Measurements from ENCODE around the gene NLRX1.
"Not testable (repeated sequence)": the region's sequence is repeated elsewhere in the genome, so short reads cannot be mapped to it uniquely, and the experiment has no call there.

NLRX1 gene

DNA sequence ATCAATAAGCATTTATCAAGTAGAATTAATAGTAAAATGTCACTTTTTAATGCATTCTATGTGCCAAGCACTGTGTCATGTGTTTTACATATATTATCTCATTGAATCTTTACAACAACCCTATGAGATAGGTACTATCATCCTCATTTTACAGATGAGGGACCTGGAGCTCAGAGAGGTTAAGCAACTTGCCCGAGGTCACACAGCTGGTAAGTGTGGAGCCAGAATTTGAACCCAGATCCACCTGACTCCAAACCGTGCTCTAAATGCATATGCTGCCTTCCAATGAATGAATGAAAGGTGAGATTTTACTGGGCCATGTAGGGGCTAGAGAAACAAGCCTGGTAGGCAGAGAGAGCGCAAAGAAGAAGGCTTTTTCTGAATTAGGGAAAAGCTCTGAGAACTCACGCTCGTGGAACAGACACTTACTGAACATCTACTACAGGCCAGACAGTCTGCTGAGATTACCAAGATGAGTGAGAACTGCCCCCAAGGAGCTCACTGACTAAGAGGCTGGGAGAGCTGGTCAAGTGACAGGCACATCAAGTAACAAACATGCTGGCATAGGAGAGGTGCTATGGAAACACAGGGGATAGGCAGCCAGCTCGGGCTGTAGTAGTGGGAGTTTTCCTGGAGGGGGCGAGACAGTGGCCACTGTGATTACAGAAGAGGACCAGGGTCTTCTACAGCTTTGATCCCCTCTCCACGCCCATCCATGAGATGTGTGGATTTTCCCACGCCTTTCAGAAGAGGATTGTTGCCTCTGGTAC lies 15.3 kb upstream of the NLRX1 start:
- DNase-seq (ENCODE audit: low read depth): no peak

DNA sequence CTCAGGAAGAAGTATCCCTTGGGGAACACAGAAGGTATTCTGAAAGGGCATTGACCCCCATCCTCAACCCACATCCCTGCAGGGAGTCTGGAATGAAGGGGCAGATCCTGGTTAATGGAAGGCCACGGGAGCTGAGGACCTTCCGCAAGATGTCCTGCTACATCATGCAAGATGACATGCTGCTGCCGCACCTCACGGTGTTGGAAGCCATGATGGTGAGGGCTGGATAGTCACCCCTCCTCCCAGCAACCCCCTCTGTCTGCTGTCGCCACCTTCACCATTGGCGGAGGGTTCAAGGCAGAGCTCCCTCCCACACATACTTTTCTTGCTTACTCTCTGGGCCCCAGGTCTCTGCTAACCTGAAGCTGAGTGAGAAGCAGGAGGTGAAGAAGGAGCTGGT lies 14.3 kb upstream of the NLRX1 start:
- no peak for DNase-seq (ENCODE audit: low read depth)

DNA sequence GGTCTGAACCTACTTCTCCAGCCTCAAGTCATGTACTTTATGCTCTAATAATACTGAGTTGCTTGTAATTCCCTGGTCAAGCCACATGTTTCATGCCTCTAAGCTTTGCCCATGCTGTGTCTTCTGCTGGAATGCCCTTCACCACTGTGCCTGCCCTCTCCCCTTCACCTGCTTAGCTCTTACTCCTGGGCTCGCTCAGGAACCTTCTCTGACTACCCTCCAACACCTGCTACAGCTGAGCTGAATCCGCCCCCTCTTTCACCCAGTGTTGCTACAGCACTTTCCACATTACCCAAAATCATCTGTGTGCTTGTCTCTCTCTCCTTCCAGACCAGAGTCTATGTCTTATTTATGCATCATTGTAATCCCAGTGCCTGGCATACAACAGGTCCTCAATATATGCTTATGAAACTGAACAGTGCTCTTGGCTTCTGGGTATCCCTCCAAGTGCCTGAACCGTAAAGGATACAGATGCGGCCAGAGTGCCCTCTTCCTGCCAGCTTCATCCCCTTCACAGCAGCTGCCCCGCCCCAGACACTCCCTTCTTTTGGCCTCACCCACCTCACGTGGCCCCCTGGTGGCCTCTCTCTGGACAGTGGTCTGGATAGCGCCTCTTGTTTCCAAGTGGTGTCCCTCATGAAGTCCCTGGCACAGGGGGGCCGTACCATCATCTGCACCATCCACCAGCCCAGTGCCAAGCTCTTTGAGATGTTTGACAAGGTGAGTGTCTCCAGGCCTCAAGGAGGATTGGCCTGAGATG lies 12.6 kb upstream of the NLRX1 start:
- no peak for DNase-seq (ENCODE audit: low read depth)

DNA sequence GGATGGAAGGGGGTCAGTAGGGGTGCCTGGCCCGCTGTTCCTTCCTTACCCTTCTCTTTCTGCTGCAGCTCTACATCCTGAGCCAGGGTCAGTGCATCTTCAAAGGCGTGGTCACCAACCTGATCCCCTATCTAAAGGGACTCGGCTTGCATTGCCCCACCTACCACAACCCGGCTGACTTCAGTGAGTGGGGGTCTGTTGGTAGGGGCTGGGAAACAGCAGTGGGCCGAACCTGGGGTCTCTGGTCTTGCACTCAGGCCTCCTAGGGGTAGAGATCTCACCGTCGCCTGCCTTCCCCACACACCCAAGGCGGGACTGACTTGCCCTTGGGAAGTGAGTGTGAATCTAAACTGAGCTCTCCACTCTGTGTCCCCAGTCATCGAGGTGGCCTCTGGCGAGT lies 12.0 kb upstream of the NLRX1 start:
- no peak for DNase-seq (ENCODE audit: low read depth)

DNA sequence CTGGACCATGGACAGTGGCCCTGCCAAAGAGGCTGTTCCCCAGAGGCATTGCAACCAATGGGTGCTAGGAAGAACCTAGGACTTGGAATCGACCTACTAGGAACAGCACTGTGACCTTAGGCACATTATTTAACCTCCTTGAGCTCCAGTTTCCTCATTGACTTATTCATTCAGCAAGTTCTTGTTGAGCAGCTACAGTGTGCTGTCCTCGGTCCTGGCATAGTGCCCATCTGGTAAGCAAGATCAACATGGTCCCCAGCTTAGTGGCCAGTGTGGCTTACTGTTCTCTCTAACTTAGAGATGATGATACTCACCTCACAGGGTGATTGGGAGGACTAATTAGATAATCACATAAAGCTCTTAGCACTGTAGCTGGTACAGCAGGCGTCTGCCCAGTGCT lies 11.5 kb upstream of the NLRX1 start:
- no peak for DNase-seq (ENCODE audit: low read depth)

DNA sequence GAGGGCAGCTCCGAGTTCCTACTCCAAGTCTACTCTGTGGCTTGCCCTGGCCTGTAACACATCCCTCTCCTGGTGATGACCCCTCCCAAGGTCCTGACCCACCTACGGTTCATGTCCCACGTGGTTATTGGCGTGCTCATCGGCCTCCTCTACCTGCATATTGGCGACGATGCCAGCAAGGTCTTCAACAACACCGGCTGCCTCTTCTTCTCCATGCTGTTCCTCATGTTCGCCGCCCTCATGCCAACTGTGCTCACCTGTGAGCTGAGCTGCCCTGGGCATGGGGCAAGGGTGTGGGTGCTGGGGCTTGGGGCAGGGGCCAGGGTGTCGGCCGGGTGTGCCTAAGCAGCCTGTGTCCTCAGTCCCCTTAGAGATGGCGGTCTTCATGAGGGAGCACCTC lies 10.1 kb upstream of the NLRX1 start:
- DNase-seq (ENCODE audit: low read depth): no peak

DNA sequence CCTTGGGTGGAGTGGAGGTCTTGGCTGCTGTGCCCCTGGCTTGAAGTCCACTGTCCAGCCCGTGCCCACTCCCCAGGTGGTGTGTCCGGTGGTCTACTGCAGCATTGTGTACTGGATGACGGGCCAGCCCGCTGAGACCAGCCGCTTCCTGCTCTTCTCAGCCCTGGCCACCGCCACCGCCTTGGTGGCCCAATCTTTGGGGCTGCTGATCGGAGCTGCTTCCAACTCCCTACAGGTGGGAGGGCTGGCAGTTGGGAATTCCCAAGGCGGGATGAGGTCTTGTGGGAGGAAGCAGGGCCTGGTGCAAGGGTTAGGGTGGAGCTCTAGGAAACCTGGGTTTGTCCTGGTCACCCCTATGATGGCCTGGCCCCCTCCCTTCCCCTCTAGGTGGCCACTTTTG lies 8.4 kb upstream of the NLRX1 start:
- no peak for DNase-seq (ENCODE audit: low read depth)

DNA sequence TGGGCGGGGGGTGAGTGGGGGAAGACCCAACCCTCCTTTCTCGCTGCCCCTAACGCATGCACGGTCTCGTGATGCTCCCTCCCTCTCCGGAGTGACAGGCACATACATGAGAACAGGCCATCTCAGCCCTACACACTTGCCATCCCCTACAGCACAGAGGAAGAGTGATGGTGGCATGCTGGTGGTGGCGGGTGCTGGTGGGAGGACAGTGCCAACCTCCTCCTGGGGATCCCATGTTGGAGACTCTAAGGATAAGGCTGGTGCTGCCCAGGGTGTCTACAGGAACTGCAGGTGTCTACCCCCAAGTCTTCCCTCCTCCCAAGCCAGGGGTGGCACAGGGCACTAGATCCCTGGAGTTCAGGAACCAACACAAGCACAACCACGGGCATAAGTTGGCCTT lies 6.7 kb upstream of the NLRX1 start:
- no peak for DNase-seq (ENCODE audit: low read depth)

DNA sequence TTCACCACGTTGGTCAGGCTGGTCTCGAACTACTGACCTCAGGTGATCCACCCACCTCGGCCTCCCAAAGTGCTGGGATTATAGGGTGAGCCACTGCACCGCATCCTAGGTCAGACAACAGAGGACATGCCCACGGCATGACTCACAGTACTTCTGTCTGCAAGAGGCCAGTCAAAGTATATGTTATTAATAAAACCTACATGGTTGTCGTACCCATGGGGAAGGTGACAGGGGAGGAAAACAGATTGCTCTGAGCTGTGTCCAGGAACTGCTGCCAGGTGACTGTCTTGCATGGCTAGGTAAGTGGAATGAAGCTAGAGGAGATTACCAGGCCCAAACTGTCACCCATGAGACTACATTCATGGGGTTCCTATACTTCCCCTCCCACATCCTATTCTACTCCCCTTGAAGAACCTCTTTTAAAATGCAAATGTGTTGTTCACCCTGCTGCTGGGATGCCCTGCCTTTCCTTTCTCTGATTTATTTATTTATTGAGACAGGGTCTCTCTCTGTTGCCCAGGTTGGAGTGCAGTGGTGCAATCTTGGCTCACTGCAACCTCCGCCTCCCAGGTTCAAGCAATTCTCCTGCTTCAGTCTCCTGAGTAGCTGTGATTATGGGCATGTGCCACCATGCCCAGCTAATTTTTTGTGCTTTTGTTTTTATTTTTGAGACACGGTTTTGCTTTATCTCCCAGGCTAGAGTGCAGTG lies 2.0 kb upstream of the NLRX1 start:
- peak; percentile 79 for DNase-seq (ENCODE audit: low read depth)

DNA sequence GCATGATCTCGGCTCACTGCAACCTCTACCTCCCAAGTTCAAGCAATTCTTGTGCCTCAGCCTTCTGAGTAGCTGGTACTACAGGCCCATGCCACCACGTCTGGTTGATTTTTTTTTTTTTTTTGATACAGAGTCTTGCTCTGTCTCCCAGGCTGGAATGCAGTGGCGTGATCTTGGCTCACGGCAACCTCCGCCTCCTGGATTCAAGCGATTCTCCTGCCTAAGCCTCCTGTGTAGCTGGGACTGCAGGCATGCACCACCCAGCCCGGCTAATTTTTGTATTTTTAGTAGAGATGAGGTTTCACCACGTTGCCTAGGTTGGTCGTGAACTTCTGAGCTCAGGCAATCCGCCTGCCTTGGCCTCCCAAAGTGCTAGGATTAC lies 1.5 kb upstream of the NLRX1 start:
- DNase-seq (ENCODE audit: low read depth): not testable (repeated sequence)

DNA sequence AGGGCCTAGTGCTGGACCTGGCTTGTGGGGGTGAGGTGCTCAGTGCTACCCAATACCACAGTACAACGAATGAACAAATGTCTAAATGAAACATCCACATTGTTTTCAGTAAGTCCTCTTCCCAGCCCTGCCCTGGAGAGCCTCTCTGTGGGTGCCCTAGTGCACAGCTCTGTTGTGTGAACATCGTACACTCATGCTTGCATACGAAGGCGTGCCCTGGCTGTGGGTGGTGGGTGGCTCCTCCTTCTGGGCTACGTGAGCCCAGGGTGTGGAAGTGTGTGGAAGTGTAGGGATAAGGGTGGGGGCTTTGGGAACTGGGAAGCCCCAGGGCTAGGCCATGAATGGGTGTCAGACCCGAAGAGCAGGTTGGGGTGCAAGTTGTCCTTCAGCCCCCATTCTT lies 592 bp upstream of the NLRX1 start:
- DNase-seq (ENCODE audit: low read depth): peak; percentile 26

DNA sequence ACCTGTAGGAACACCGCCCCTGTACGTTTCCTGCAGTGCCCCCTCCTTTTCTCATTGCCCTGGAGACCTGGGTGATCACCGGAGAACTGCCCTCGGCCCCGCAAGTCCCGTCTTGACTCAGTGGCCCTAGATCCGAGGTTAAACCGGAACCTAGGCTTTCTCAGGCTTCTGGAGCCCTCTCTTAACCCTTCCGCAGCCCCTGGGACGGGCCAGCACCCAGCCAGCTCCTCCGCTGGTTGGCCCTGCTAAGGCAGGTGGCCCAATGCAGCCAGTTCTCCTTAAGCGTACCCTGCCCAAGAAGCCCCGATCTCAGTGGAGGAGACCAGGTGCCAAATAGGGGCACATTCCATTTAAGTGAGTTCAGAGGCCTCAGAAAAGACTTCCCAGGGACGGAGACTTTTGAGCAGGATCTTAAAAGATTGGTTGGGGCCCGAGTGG lies 776 bp downstream of the NLRX1 start:
- peak; percentile 43 for DNase-seq (ENCODE audit: low read depth)

DNA sequence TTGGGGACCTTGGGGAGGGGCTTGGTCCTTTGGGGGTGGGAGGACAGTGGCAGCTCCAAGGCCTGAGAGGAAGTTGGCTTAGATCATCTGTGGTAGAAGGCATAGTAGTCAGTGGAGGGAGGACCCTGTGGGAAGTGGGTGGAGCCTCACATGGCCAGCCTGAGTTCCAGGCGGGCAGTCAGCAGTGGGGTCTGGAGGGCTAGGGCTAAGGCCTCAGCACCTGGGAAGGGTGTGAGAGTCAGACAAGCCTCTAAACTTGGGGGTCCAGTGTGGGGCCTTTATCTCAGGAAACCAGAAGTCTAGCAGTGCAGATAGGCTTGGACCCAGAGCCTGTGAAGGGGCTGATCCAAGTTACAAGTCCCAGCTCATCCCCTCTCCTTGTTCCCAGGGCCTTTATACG lies 4.0 kb downstream of the NLRX1 start:
- DNase-seq (ENCODE audit: low read depth): no peak

DNA sequence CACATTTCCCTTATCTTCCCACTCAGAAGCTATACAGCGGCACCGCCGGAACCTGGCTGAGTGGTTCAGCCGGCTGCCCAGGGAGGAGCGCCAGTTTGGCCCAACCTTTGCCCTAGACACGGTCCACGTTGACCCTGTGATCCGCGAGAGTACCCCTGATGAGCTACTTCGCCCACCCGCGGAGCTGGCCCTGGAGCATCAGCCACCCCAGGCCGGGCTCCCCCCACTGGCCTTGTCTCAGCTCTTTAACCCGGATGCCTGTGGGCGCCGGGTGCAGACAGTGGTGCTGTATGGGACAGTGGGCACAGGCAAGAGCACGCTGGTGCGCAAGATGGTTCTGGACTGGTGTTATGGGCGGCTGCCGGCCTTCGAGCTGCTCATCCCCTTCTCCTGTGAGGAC lies 4.9 kb downstream of the NLRX1 start:
- no peak for DNase-seq (ENCODE audit: low read depth)

DNA sequence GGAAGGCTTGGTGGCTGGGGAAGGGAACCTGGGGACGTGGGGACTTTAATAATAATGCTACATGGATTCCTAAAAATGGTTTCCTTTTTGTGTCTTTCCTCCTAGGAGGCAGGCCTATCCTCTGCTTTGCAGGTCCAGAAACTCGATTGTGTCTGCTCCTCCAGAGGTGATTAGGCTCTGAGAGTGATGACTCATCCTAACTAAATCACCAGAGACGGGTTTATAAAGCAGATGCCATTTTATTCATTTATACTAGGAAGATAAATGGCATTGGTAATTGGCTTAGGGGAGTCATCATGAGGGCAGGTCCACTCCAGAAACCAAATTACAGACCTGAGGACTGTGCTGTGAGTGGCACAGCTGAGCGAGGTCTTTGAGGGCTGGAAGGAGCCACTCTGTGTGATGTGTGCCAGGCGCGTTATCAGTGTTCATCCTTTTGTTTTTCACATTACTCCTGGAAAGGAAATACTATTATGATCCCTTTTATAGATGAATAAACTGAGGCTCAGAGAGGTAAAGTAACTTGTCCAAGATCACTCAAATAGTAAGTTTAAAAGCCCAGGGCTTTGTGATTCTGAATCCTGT lies 7.1 kb downstream of the NLRX1 start:
- peak; percentile 44 for DNase-seq (ENCODE audit: low read depth)

DNA sequence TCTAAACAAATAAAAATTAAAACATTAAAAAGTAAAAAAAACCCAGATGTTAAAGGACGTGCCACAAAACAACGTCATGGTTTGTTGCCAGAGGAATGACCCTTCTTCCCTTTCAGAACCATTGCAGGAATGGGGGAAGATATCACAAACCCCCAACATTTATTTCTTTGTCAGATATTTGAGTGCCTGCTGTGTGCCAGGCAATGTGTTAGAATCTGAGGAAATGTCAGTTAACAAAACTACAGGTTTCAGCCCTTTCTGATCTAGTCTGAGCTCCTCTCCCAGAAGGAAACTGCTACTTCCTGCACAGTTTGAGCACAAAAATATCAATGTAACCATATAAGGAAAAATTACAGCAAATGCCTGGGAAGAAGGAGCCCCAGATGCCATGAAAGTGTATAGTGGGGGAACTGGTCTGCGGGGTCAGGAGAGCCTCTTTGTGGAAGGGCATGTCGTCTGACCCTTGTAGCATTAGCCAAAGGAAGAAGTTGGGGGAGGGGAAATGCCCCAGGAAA lies 9.7 kb downstream of the NLRX1 start:
- DNase-seq (ENCODE audit: low read depth): no peak

DNA sequence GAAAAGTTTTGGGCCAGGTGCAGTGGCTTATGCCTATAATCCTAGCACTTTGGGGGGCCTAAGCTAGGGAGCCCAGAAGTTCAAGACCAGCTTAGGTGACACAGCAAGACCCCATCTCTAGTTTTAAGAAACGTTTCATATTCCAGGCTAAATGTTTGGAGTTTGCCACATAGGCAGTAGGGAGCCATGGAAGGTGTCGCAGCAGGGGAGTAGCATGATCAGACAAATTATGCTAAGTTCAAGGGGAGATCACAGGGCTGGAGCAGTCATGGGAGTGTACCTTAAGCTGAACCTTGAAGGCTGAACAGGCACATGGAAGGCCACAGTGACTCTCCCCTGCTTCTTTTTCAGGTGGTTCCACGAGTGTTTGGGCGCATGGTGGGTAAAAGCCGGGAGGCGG lies 10.8 kb downstream of the NLRX1 start:
- no peak for DNase-seq (ENCODE audit: low read depth)

DNA sequence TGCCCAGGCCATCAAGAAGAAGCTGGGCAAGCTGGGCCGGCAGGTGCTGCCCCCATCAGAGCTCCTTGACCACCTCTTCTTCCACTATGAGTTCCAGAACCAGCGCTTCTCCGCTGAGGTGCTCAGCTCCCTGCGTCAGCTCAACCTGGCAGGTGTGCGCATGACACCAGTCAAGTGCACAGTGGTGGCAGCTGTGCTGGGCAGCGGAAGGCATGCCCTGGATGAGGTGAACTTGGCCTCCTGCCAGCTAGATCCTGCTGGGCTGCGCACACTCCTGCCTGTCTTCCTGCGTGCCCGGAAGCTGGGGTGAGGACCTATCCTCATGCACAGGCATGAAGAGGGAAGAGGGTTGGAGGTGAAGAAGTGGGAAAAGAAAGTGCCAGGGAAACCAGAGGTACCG lies 11.5 kb downstream of the NLRX1 start:
- DNase-seq (ENCODE audit: low read depth): no peak

DNA sequence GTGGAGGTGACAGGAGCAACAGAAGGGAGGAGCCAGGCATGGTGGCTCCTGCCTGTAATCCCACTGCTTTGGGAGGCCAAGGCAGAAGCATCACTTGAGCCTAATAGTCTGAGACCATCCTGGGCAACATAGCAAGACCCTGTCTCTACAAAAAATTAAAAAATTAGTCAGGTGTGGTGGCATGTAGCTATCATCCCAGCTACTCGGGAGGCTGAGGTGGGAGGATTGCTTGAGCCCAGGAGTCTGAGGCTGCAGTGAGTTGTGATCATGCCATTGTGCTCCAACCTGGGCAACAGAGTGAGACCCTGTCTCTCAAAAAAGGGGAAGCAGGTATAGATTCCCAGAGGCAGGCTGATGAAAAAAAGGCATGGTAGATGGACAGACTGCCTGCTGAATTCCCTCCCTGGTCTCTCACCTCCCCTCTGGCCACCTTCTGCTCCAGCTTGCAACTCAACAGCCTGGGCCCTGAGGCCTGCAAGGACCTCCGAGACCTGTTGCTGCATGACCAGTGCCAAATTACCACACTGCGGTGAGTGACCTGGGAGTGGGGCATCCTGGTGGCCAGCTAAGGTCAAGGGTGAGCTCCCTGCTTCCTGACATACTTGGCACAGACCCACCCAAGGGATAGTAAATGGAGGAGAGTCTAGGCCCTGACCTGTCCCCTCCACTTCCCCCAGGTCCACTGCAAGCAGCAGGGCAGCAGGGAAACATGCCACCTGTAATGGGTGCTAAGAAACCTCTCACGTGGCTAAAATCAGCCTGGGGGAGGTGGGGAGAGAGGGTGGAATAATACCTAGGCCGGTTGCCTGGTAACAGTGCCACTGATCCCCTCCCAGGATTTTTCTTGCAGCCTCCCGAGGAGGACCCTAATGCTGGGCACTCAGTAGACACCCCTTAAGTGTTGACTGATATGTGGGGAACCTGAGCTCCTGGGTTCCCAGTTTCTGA lies 12.5 kb downstream of the NLRX1 start:
- DNase-seq (ENCODE audit: low read depth): no peak

DNA sequence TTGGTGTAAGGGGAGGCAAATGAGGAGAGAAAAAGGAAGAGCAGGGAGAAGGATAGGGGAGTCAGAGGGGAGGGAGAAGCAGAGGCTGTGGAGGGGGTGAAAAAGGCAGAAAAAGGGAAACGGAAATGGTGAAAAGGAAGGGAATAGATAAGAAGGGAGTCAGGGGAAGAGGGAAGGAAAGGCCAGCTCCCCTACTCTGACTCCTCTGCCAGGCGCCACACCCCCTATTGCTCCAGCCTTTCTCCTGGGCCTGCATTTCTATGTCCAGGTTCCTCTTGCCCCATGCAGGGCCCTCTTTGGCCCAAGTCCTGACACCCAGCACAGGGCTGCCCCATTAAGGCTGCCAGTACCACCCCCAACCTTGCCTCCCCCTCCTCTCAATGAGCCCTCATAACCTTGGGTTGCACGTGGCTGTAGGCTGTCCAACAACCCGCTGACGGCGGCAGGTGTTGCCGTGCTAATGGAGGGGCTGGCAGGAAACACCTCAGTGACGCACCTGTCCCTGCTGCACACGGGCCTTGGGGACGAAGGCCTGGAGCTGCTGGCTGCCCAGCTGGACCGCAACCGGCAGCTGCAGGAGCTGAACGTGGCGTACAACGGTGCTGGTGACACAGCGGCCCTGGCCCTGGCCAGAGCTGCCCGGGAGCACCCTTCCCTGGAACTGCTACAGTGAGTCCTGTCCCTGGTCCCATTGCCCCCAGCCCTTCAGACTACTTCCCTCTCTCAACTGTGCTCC lies 13.3 kb downstream of the NLRX1 start:
- DNase-seq (ENCODE audit: low read depth): no peak

DNA sequence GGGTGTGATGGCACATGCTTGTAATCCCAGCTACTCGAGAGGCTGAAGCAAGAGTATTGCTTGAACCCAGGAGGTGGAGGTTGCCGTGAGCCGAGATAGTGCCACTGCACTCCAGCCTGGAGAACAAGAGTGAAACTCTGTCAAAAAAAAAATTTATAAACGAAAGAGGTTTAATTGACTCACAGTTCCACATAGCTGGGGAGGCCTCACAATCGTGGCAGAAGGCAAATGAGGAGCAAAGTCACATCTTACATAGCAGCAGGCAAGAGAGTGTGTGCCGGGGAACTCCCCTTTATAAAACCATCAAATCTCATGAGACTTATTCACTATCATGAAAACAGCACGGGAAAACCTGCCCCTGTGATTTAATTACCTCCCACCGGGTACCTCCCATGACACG lies 15.9 kb downstream of the NLRX1 start:
- DNase-seq (ENCODE audit: low read depth): not testable (repeated sequence)
